NCI-H187 treated with DMSO at 0.1 percent for 48 hours (cell line): ENCODE results near the gene NHEJ1.

Experiments used
- DNase-seq: peaks from one replicate; lab custom pipeline; 2025; lab: John Stamatoyannopoulos, UW

Gene NHEJ1

DNA sequence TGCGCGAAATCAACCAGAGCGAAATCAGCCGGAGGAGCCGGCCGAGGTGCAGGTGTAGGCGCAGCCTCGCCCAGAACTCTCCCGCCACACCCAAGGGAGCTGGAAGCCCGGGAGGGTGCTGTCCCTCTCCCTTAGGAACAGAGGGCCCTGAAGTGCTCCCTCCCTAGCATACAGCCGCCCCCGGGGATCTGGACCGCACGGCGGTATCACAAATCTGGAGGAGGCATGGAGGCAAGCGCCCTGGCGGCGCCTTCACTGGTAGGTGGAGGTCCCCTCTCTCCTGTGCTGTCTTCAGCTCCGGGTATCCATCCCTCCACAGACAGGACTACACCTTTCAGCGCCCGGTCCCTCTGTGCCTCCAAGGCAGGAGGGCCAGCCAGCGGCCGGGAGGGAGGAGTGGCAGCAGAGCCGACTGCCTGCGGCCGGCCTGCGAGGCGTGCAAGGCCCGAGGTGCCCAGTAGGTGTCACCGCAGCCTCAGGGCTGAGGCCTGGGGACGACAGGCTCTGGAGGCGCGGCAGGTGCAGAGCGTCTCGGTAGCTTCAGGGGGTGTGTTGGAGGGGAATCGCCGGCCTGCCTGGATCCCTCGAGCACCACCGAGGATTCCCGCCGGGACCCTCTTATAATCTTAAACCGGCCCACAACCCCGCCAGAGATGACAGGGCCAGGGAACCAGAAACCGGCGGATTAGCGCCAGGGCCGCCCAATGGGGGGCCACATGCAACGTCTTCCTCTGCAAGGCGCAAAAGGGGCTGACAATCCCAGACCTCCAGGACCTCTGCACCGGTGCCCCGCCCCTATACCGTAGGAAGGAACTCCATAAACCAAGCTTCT lies 102.7 kb downstream of the NHEJ1 start:
- DNase-seq = no peak

DNA sequence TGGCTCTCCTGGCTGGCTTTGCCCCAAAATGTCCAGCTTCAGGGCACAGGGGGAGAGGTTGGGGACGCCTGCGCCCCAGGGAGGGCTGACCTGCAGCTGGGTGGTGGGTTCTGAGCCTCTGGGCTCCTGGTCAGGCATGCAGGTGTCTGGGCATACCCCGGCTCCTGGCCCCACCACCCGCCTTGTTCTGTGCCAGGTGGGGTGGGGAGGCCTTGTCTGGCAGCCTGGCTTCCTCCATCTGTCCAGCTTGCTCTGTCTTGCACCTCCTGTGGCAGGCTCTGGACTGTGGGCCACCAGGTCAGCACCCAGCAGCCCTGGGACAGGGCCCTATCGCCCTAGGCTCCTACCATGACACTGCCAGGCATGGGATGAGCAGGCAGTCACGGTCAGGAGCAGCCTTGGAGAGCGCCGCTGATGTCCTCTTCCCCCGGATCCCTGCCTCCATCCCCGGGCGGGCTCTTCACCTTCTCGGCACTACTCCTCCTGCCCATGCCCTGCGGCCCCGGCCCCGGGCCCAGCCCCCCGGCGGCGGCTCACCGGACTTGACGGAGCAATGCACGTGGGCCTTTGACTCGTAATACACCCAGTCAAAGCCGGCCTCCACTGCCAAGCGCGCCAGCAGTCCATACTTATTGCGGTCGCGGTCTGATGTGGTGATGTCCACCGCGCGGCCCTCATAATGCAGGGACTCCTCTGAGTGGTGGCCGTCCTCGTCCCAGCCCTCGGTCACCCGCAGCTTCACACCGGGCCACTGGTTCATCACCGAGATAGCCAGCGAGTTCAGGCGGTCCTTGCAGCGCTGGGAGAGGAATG lies 103.5 kb downstream of the NHEJ1 start:
- no peak for DNase-seq

DNA sequence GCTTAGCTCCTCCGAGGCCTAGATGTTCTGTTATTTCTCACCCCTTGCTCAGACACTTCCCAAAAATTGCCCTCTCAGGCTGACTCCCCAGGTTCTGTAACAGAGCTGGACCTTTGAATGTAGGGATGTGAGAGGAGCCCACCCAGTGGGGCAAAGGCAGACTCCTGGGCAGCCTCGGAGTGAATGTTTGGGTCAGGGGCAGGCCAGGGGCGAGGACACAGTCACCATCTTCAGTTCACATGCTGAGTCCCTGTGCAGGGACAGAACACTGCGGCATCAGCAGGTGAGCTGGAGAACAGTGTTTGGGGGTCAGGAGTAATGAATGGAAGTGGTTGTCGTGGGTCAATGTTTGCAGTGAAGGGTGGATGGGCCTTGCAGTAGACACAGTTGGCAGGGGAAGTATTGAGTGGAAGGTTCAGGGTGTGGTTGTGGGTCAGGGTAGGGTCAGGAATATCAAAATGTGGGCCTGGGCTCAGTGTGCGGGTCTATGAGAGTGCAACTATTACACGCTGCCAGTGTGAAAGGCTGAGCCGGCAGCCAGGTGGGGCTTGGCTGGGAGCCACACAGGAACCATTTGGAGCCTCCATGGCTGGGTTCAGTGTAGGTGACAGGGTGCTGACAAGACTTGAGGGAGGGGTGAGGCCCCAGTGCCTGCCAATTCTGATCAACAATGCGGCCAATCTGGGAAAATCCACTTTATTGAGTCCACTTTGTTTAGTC lies 104.3 kb downstream of the NHEJ1 start:
- no peak for DNase-seq

DNA sequence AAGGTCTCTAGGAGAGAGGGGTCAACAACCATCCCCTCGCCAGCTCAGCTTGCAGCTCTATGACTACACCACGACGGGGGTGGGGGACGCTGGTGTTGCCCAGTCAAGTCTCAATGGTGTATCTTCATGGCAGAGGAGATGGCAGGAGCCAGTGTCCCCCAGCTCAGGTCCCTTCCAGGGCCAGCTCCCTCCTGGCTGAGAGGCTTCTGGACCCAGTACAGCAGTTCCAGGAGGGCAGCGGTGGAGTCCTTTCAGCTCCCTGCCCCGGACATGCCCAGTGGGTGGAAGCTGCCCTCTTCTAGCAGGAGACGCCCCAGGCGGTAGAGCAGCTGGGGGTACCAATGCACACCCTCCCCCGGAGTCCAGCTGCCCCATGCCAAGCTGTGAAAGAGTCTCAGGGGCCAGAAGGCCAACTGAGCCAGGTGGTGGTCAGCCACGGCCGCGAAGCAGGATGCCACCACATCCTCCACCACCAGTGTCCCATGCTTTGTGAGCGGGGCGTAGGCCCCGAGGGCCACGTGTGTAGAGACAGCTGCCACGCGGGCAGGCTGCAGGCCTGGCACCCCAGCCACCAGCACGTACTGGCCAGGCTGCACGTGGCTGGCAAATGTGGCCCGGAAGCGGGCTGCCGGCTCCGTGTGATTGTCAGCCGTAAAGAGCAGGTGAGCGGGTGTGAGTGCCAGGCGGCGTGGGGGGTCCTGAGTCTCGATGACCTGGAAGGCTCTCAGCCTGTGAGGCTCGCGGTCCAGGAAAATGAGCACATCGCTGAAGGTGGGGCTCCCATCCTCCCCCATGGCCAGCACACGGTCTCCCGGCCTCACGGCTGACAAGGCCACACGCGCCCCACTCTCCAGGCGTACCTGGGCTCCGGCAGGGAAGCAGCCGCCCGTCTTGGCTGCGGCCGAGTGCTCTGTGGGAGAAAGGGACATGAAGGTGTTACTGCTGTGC lies 105.4 kb downstream of the NHEJ1 start:
- DNase-seq = no peak

DNA sequence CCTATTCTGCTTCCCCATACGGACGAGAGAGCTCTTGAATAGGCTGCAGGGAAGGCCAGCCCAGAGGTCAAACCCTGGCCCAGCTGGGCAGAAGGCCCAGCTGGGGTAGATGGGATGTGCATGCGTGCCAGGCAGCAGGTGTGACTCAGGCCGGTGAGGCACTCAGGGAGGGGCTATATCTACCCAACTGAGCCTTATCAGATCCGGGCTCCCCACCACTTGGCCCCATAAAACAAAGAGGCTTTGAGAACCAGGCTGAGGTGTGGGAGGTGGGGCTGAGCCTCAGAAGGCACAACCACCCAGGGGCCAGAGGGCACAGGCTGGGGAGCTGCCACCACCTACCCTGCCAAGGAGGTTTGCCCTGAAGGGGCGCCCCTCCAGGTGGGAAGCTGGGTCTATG lies 111.3 kb downstream of the NHEJ1 start:
- no peak for DNase-seq

DNA sequence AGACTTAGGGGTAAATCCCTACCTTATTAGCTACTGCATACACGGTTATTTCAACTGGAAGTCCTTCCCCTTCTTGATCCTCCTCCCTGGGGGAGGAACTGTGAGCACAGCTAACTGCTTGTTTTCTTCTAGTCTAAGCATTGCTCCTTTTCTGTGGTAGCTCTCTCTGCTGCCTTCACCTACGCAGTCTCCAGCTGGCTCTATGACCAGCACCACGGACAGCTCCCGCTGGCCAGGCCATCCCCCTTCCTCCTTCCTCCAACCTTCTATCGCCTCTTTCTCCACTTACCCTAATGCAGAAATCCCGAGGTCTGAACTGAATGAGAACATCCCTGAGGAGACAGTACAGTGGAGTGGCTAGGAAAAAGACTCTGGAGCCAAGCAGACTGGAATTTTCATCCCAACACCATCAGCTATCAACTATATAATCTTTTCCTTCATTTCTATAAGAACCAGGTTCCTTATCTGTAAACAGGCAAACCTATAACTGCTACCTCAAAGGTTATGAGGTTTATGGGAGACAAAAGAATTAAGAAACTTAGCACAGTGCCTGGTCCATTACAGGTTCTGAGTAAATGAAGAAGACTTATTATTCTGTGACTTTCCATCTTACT lies 114.6 kb downstream of the NHEJ1 start:
- DNase-seq = no peak

DNA sequence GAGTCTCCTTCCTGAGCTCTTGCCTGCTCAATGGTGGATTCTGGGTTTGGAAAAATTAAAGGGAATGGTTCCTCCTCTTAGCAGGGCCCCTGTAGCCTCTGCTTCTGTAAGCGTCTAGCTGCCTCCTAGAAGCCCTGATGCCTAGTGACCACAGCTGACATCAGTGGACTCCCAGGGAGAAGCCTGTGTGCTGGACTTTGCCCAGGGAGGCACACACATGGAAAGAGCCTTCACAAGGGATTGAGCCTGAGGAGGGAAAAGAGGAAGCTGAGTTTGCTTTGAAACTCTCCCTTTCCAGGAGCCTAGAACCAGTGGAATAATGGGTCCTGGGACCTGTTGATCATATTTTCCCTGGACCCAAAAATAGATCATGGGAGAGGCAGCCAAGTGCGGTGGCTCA lies 117.9 kb downstream of the NHEJ1 start:
- DNase-seq = no peak

DNA sequence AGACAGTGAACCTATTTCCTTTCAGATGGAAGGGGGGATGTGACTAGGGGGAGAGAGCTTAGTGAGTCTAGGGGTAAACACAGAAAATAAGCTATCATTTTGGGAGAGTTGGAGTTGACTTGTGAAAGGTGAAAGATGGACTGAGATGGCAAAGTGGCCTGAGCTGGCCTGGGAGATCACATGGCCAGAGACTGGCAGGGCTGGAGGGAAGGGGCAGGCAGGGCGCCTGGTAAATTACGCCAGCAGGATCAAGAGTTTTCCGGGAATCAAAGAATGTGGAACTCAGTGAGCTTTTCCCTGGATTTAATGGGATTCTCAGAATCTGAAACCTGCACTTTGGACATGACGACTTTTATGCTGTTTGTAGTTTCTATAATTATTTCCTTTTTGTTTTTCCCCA lies 118.5 kb downstream of the NHEJ1 start:
- DNase-seq = no peak

DNA sequence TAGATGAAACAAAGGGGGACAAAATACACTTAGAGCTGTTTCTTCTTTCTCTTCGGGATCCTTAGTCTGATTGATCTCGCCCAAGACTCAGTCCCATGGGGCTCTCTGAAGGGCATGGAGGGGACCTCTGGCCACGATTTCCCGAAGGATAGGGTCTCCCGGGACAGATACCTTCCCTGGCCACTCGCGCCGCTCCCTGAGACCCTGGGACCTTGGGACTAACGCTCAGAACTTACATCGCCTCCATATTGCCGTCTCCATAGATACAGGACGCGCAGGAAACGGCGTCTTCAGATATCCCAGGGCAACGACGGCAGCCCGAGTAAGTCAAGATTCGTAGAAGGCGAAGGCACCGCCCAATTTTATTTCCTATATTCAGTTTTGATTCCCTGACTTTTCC lies 119.4 kb downstream of the NHEJ1 start, which contains the start of gene CFAP65:
Gene CFAP65, minus strand, starts transcription at position 265 of the 400 bp plus-strand sequence. CDS start 2,468 bp downstream, outside the sequence.
- no peak for DNase-seq

DNA sequence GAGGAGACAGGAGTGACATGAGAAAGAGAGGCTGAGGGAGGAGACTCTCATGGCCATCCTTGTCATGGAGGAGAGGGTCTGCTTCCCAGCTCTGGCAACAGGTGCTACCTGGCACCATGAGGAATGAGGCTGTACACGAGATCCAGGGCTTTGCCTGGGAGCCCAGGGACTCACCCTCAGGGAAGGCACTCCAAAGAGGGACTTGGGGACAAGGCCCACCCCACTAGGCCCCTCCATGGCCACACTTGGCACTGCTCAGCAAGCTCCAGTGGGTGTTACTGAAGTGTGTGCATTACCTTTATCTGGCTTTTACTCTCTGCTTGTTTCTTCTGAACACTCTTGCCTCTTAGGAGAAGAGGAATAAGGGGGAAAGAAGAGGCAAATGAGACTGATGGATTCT lies 122.0 kb downstream of the NHEJ1 start:
- no peak for DNase-seq

DNA sequence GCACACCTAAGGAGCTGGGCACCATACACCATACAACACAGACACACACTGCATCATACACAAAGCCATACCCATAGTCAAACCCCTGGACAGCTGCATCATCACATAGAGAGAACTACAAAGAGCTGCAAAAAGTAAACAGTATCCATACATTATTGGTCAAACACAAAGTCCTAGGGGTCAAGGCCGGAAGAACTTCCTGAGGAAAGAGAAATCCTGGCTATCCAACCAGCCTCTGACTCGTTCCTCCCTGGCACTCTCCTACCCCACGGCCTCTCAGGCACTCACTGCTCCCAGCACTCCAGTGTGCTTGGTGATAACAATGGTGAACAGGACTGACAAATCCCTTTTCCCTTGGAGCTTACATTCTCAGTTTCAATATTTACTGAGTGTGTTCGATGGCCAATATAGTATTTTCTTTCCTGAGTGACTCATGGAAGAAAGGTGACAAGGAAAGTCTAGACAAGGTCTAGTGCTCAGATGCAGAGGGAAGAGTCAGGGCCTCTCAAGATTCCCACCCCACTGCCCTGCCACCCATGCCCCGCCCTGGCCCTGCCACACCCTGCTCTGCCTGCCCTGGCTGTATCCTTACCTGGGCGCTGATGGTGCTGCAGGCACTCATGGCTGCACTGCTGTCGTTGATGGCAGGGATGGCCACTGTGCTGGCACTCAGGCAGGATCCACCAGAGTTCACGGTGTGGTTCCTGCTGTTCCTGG lies 122.7 kb downstream of the NHEJ1 start:
- DNase-seq = no peak

DNA sequence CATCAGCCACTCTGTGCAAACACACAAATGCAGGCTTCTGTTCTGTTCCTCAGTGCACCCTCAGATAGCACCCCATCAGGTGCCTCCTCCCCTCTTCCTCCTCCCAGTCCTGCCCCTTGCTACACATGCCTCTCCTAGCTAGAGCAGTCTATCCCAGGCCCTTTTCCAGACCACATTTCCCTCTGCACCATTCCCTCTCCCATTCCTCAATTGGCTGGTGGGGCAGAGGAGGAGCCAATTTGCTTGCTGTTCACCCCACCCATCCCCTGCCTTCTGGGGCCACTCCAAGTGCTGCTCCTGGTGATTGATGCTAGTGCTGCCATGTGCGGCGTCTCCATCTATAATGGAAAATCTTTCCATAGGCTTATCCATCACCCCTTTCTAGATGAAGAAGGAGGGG lies 124.7 kb downstream of the NHEJ1 start:
- DNase-seq = no peak

DNA sequence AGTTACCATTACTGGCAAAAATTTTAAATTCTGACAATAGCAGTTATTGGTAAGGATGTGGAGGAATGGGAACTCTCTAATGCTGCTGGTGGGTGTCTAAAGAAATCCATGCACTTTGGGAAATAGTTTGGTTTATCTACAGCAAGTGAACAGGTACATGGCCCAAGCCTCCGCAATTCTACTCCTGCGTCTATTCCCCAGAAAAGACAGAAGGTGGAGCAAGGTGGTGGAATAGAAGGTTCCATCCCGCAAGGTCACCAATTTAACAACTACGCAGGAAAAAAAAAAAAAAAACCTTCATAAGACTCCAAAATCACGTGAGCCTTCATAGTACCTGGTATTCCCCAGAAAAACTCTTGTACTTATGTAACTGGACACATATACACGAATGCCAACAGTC lies 125.8 kb downstream of the NHEJ1 start:
- no peak for DNase-seq

DNA sequence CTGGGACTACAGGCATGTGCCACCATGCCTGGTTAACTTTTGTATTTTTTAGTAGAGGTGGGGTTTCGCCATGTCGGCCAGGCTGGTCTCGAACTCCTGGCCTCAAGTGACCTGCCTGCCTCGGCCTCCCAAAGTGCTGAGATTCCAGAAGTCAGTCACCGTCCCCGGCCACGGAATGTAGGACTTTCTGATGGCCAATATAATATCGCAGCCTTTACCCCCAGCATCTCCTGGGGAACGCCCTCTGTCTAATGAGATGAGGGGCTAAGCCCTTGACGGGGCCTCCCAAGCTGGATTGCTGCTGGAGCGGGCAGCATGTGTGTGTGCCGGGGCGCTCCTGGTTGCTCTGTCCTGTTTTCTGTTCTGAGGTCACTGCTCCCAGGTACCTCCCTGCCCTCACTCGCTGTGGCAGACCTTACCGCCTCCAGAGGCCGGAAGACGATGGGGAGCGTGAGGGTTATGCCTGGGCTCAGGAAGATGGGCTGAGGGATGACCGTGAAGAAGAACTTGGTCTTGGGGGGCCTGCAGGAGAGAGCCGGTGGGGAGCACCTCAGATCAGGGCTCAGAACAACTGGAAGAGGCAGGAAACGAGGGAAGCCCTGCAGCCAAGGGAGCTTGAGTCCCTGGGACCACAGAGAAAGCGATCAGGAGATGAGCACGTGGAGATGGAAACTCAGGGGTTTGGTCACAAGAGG lies 128.4 kb downstream of the NHEJ1 start:
- DNase-seq = no peak

DNA sequence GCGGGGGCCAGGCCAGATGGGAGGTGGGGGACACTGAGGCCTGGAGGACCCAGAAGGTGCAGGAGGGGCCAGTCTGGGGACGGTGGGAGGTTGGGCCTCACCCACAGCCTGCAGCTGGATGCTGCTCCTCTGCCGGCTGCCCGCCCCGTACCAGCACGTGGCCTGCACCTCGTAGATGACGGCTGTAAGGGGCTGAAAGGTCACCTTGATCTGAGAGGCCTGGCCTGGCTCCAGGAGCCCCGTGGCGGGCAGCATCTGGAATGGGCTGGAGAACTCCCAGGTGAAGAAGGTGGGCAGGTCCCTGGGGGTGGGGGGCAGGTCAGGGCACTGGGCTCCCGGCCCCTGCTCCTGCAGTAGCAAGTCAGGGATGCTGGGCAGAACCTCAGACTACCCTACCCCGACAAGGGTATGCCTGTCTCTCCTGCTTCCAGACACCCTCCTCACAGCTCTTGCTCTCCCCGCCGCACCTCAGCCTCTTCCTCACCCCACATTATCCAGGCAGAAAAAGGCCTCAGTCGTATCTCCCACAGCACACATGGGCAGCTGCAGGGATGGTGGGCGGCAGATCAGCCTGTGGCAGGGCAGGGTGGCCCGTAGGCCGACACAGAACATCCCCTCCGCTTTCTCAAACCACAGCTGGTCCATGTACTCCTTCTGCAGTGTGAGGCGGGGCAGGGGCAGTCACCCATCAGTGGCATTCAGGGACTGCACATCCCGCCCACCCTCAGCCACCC lies 129.4 kb downstream of the NHEJ1 start:
- DNase-seq = no peak

DNA sequence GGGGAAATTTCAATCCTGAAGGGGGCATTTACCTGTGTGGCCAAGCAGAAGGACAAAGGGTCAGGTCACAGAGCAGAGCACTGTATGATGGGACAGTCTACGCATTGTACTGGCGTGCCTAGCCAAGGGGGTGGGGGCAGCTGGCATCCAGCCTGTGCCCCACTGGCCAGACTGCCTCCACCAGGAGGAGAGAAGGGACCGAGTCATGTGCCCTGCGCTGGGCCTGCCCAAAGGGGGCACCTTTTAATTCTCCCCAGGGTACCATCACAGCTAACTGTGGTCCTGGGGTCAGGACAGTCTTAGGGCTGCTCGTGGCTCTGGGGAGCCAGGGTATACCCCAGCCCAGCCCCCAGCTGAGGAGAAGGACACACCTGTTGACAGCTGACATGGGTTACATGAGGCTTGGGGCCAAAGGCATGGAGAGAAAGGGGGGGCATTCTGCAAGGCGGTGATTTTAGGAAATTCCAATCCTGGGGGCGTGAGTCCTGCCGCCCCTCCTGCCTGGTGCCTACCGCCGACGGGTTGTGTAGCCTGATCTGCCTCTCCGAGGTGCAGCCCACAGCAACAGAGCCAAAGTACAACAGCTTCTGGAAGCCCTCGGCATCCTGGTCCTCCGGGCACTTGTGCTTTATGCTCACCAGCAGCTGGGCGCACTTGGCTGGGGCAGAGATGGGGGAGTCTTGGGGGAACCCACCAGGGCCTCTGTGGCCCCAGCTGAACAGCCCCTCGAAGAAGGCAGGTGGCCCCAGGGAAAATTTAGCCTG lies 130.3 kb downstream of the NHEJ1 start:
- DNase-seq = no peak

DNA sequence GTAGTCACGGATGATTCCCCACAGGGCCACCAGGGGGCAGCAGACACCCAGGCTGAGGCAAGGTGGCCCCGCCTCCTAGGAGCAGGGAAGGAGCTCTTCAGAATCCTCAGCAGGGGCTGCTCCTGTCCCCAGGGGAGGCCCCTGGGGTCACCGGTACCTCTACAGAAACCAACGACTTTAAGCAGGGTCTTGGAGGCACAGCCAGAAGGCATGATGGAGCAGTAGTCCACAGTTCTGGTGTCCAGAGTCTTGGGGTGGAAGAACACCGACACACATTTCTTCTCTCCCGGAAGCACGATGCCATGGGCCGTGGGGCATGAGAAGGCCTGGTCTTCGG lies 130.8 kb downstream of the NHEJ1 start:
- no peak for DNase-seq
